Neural cell (in vitro differentiated cells): Measurements from ENCODE around the gene ZNF639. TPM values are rescaled to one million over a fixed set of nuclear protein-coding genes. Genes with fewer than 3 reads are reported as not detected.

Source experiments
- H2AFZ ChIP-seq: fragments of 200-600, 300-800 bp; sonication (generic), shearing (Covaris generic); 2 replicates; pipeline ENCODE4 v1.6.0; 2014; ENCODE audit warnings: low read depth, mild to moderate bottlenecking, antibody characterized with exemption, low read length, moderate library complexity
- H3F3A ChIP-seq: fragments of 200-600 bp; shearing (Covaris generic); 2 replicates; pipeline ENCODE4 v1.6.1; 2016; ENCODE audit warnings: mild to moderate bottlenecking, moderate library complexity, mixed read lengths, antibody characterized with exemption, low read length; ENCODE audit not compliant: insufficient read depth, poor library complexity, severe bottlenecking
- H3K27ac ChIP-seq: fragments of 200-600, 300-800 bp; sonication (generic), shearing (Covaris generic); 2 replicates; pipeline ENCODE4 v1.5.1; 2014; ENCODE audit warnings: mild to moderate bottlenecking, low read length, moderate library complexity
- H3K27me3 ChIP-seq: fragments of 300-800, 200-600 bp; sonication (generic), shearing (Covaris generic); 2 replicates; pipeline ENCODE4 v1.6.0; 2014; ENCODE audit warnings: mild to moderate bottlenecking, low read depth, low read length, moderate library complexity; ENCODE audit not compliant: insufficient read depth
- H3K36me3 ChIP-seq: fragments of 300-800, 200-600 bp; sonication (generic), shearing (Covaris generic); 2 replicates; pipeline ENCODE4 v1.5.1; 2014; ENCODE audit warnings: mild to moderate bottlenecking, antibody characterized with exemption, low read length, moderate library complexity; ENCODE audit not compliant: insufficient read depth
- H3K4me2 ChIP-seq: fragments of 300-800, 200-600 bp; sonication (generic), shearing (Covaris generic); 2 replicates; pipeline ENCODE4 v1.6.0; 2014; ENCODE audit warnings: mild to moderate bottlenecking, low read length
- H3K4me3 ChIP-seq: fragments of 300-800, 200-600 bp; sonication (generic), shearing (Covaris generic); 2 replicates; pipeline ENCODE4 v1.5.1; 2014; ENCODE audit warnings: mild to moderate bottlenecking, low read length, moderate library complexity
- H3K79me2 ChIP-seq: fragments of 200-600 bp; shearing (Covaris generic); replicated peaks from 2 replicates; pipeline ENCODE4 v1.6.0; 2014; ENCODE audit warnings: mild to moderate bottlenecking, low read length, moderate library complexity; ENCODE audit not compliant: insufficient read depth
- H3K9ac ChIP-seq: fragments of 300-800, 200-600 bp; sonication (generic), shearing (Covaris generic); 2 replicates; pipeline ENCODE4 v1.6.1; 2016; ENCODE audit warnings: mild to moderate bottlenecking, low read length, mixed read lengths
- H3K9me2 ChIP-seq: fragments of 200-600 bp; shearing (Covaris generic); 2 replicates; pipeline ENCODE4 v1.6.1; 2016; ENCODE audit warnings: mild to moderate bottlenecking, low read length, mixed read lengths; ENCODE audit not compliant: insufficient read depth
- H3K9me3 ChIP-seq: fragments of 200-600, 300-800 bp; sonication (generic), shearing (Covaris generic); 2 replicates; pipeline ENCODE4 v1.6.1; 2016; ENCODE audit warnings: mild to moderate bottlenecking, mixed run types, low read length, moderate library complexity, mixed read lengths
- H4K20me1 ChIP-seq: fragments of 200-600 bp; shearing (Covaris generic); 2 replicates; pipeline ENCODE4 v1.6.1; 2016; ENCODE audit warnings: mild to moderate bottlenecking, mixed run types; ENCODE audit not compliant: insufficient read depth
- EP300 ChIP-seq: fragments of 450-650 bp; conservative IDR thresholded peaks from 2 replicates; pipeline ENCODE4 v1.6.1; 2014; ENCODE audit warnings: antibody characterized with exemption, mild to moderate bottlenecking, moderate library complexity; ENCODE audit not compliant: poor library complexity, severe bottlenecking
- EZH2 ChIP-seq: fragments of 200-600, 300-800 bp; shearing (Covaris generic), sonication (generic); IDR thresholded peaks from 2 replicates; pipeline ENCODE4 v1.6.1; 2014; ENCODE audit warnings: antibody characterized with exemption, low read length, borderline replicate concordance, mild to moderate bottlenecking; ENCODE audit not compliant: insufficient read depth, poor library complexity, severe bottlenecking
- MXI1 ChIP-seq: fragments of 450-650 bp; conservative IDR thresholded peaks from 2 replicates; pipeline ENCODE4 v1.6.1; 2014; ENCODE audit warnings: antibody characterized with exemption, mild to moderate bottlenecking; ENCODE audit not compliant: poor library complexity, severe bottlenecking
- POLR2AphosphoS5 ChIP-seq: IDR thresholded peaks from 2 replicates; pipeline ENCODE4 v1.6.1; 2012
- RAD21 ChIP-seq: fragments of 450-650 bp; conservative IDR thresholded peaks from 2 replicates; pipeline ENCODE4 v1.6.1; 2014; ENCODE audit warnings: antibody characterized with exemption, mild to moderate bottlenecking, moderate library complexity
- SMC3 ChIP-seq: fragments of 450-650 bp; conservative IDR thresholded peaks from 2 replicates; pipeline ENCODE4 v1.6.1; 2014; ENCODE audit warnings: antibody characterized with exemption, mild to moderate bottlenecking, moderate library complexity; ENCODE audit not compliant: poor library complexity
- TAF1 ChIP-seq: IDR thresholded peaks from 2 replicates; pipeline ENCODE4 v1.6.1; 2012; ENCODE audit warnings: low read depth
- polyA plus RNA-seq: library from polyadenylated mRNA; depleted of rRNA; stranded (reverse); fragments of >200 nt; gene quantifications from 2 replicates; pipeline ENCODE4 v1.2.3, GENCODE V29; 2014
- TF ChIP-seq, protein P1 (sequence below): fragments of 450-650 bp; IDR thresholded peaks from 2 replicates; pipeline ENCODE4 v1.5.1; 2014; ENCODE audit warnings: antibody characterized with exemption, mild to moderate bottlenecking, moderate library complexity; ENCODE audit not compliant: poor library complexity, severe bottlenecking
- TF ChIP-seq, protein P2 (sequence below): IDR thresholded peaks from 2 replicates; pipeline ENCODE4 v1.6.1; 2012; ENCODE audit warnings: borderline replicate concordance

Gene ZNF639
- polyA plus RNA-seq, 1 donor from 2014 or later: 100 TPM

DNA sequence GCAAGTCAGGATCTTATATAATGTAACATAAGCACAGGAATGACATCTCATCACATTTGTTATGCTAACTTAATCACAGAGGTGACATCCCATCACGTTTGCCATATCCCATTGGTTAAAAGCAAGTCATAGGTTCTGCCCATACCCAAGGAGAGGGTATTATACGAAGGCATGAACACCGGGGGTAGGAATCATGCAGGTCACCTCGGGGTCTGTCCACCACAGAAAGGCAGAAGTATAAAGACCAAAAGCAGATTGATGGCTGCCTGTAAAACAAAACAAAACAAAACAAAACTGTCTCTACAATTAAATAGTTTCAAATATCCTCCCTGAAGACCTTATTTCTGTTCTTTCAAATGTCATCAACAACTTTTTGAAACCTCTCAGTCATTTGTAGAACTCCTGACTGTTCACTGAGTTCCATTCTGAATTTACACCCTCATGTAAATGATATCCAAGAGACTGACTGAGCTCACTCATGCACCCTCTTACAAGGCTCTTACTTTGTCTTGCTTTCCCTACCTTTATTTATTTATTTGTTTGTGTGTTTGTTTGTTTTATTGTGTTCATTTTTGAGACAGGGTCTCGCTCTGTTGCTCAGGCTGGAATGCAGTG, 22.7 kb upstream of the ZNF639 start:
- Histone ChIP-seq H3K4me3 (no peak overlapping the region), H3K36me3 (no peaks in the 10 kb centered on the region), H2AFZ (no peak overlapping the region), H4K20me1 (no peaks in the 10 kb centered on the region), H3F3A (no peaks in the 10 kb centered on the region), H3K9me2 (no peaks in the 10 kb centered on the region), H3K9me3 (no peaks in the 10 kb centered on the region), H3K4me2 (no peak overlapping the region), H3K79me2 (no peaks in the 10 kb centered on the region), H3K27me3 (no peaks in the 10 kb centered on the region), H3K27ac (no peak overlapping the region), H3K9ac (no peak overlapping the region)
- TF ChIP-seq MXI1: no peak
- no peak for TF ChIP-seq POLR2AphosphoS5

DNA sequence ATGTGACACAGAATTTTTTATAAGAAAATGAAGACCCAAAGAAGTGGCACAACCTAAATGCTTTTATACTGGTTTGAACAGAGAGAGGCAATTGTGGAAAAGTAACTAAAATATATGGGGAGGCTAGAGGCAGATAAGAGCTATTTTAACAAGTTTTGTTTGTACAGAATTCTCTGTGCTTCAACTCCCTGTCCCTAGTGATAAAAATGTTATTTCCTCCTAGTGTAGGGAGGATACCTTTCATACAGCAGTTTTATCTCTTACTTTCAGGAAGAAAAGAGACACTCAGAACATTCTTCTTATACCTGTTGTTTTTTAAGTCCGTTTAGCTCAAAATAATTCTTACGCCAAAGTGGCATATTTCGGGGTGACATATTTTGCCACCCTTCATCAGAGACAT, 21.2 kb upstream of the ZNF639 start:
- no peaks in the 10 kb centered on the region for H3K9me2 ChIP-seq
- no peak overlapping the region for H3K4me2 ChIP-seq
- no peak overlapping the region for H3K4me3 ChIP-seq
- TF ChIP-seq POLR2AphosphoS5 (no peak), EZH2 (no peak)
- no peak overlapping the region for H3K27ac ChIP-seq
- no peaks in the 10 kb centered on the region for H3F3A ChIP-seq
- no peak overlapping the region for H3K9ac ChIP-seq
- H3K9me3 ChIP-seq: no peaks in the 10 kb centered on the region
- H3K27me3 ChIP-seq: no peaks in the 10 kb centered on the region
- no peaks in the 10 kb centered on the region for H3K79me2 ChIP-seq
- no peaks in the 10 kb centered on the region for H4K20me1 ChIP-seq
- H3K36me3 ChIP-seq: no peaks in the 10 kb centered on the region
- no peak overlapping the region for H2AFZ ChIP-seq

DNA sequence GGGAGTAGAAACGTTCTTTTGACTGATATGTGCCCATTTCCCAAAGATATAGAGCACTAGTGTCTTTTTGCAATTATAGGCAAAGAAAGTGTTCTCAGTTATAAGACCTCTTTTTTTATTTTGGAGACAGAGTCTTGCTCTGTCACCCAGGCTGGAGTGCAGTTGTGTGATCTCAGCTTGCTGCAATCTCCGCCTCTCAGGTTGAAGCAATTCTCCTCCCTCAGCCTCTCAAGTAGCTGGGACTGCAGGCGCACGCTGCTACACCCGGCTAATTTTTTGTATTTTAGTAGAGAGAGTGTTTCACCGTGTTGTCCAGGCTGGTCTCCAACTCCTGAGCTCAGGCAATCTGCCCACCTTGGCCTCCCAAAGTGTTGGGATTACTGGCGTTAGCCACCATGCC, 20.7 kb upstream of the ZNF639 start:
- Histone ChIP-seq H3F3A (no peaks in the 10 kb centered on the region), H2AFZ (no peak overlapping the region), H3K36me3 (no peaks in the 10 kb centered on the region), H3K9me2 (no peaks in the 10 kb centered on the region), H3K9me3 (no peaks in the 10 kb centered on the region), H3K4me2 (no peak overlapping the region), H3K27me3 (no peaks in the 10 kb centered on the region), H3K27ac (no peak overlapping the region), H4K20me1 (no peaks in the 10 kb centered on the region), H3K79me2 (no peaks in the 10 kb centered on the region), H3K9ac (no peak overlapping the region), H3K4me3 (no peak overlapping the region)
- TF ChIP-seq TAF1: no peak
- no peak for TF ChIP-seq RAD21
- TF ChIP-seq, protein P1, sequence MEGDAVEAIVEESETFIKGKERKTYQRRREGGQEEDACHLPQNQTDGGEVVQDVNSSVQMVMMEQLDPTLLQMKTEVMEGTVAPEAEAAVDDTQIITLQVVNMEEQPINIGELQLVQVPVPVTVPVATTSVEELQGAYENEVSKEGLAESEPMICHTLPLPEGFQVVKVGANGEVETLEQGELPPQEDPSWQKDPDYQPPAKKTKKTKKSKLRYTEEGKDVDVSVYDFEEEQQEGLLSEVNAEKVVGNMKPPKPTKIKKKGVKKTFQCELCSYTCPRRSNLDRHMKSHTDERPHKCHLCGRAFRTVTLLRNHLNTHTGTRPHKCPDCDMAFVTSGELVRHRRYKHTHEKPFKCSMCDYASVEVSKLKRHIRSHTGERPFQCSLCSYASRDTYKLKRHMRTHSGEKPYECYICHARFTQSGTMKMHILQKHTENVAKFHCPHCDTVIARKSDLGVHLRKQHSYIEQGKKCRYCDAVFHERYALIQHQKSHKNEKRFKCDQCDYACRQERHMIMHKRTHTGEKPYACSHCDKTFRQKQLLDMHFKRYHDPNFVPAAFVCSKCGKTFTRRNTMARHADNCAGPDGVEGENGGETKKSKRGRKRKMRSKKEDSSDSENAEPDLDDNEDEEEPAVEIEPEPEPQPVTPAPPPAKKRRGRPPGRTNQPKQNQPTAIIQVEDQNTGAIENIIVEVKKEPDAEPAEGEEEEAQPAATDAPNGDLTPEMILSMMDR: no peak
- TF ChIP-seq, protein P2, sequence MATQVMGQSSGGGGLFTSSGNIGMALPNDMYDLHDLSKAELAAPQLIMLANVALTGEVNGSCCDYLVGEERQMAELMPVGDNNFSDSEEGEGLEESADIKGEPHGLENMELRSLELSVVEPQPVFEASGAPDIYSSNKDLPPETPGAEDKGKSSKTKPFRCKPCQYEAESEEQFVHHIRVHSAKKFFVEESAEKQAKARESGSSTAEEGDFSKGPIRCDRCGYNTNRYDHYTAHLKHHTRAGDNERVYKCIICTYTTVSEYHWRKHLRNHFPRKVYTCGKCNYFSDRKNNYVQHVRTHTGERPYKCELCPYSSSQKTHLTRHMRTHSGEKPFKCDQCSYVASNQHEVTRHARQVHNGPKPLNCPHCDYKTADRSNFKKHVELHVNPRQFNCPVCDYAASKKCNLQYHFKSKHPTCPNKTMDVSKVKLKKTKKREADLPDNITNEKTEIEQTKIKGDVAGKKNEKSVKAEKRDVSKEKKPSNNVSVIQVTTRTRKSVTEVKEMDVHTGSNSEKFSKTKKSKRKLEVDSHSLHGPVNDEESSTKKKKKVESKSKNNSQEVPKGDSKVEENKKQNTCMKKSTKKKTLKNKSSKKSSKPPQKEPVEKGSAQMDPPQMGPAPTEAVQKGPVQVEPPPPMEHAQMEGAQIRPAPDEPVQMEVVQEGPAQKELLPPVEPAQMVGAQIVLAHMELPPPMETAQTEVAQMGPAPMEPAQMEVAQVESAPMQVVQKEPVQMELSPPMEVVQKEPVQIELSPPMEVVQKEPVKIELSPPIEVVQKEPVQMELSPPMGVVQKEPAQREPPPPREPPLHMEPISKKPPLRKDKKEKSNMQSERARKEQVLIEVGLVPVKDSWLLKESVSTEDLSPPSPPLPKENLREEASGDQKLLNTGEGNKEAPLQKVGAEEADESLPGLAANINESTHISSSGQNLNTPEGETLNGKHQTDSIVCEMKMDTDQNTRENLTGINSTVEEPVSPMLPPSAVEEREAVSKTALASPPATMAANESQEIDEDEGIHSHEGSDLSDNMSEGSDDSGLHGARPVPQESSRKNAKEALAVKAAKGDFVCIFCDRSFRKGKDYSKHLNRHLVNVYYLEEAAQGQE: no peak
- no peak for TF ChIP-seq MXI1
- TF ChIP-seq POLR2AphosphoS5: no peak
- no peak for TF ChIP-seq SMC3
- no peak for TF ChIP-seq EP300
- TF ChIP-seq EZH2: no peak
